Peyer's patch (tissue), 4 donors: ENCODE measurements around the gene SPAG9.

Source experiments
- POLR2A ChIP-seq, 2 donors: fragments of 450-650 bp; IDR thresholded peaks; one replicate each; pipeline ENCODE4 v1.5.1; 2017; ENCODE audit warnings: antibody characterized with exemption in 2 of 2, mild to moderate bottlenecking in 2 of 2, moderate library complexity in 2 of 2
- TF ChIP-seq, protein P1 (sequence below), 6 experiments: fragments of 450-650 bp in 4 of 6; fragments of 200-600 bp in 2 of 6; sonication (generic) in 1 of 6; IDR thresholded peaks; one replicate each; pipeline ENCODE4 v1.5.1; 2017 to 2019; ENCODE audit warnings: antibody characterized with exemption in 6 of 6, mild to moderate bottlenecking in 3 of 6, moderate library complexity in 1 of 6

GRCh38 chr17:51120739-51121619, at the start of gene SPAG9:
- TF ChIP-seq, protein P1, sequence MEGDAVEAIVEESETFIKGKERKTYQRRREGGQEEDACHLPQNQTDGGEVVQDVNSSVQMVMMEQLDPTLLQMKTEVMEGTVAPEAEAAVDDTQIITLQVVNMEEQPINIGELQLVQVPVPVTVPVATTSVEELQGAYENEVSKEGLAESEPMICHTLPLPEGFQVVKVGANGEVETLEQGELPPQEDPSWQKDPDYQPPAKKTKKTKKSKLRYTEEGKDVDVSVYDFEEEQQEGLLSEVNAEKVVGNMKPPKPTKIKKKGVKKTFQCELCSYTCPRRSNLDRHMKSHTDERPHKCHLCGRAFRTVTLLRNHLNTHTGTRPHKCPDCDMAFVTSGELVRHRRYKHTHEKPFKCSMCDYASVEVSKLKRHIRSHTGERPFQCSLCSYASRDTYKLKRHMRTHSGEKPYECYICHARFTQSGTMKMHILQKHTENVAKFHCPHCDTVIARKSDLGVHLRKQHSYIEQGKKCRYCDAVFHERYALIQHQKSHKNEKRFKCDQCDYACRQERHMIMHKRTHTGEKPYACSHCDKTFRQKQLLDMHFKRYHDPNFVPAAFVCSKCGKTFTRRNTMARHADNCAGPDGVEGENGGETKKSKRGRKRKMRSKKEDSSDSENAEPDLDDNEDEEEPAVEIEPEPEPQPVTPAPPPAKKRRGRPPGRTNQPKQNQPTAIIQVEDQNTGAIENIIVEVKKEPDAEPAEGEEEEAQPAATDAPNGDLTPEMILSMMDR (IDR thresholded peaks at IDR 0.05) = no peak
- TF ChIP-seq POLR2A (IDR thresholded peaks at IDR 0.05) = peak; percentile 71 to 87
